Measurements from ENCODE around the gene CAPN15.
"Not testable (repeated sequence)": the region's sequence is repeated elsewhere in the genome, so short reads cannot be mapped to it uniquely, and the experiment has no call there.

- TF ChIP-seq CTCF (IDR thresholded peaks at IDR 0.05 in 8 of 11, conservative IDR thresholded peaks at IDR 0.05 in 3 of 11); POLR2AphosphoS5 (IDR thresholded peaks at IDR 0.05): not testable (repeated sequence)
These were observed 70.1 kb downstream of the CAPN15 start for GRCh38 chr16:597655-598054.

Measured in spleen (tissue), 7 donors.